Stimulated activated CD4-positive, alpha-beta T cell treated with anti-CD3 and anti-CD28 coated beads, Interleukin-15, amount 100 ng/mL, for 48 hours (primary cell): Measurements from ENCODE around the gene GABRA4.

Experiments used
- DNase-seq, 2 donors: peaks; one replicate each; pipeline ENCODE4 v3.0.0-alpha.2; 2020; ENCODE audit warnings: low read depth in 2 of 2

Gene GABRA4

GRCh38 chr4:46979283-46979682 lies 14.1 kb downstream of the GABRA4 start:
- DNase-seq, result no peak

GRCh38 chr4:46977245-46977644 lies 16.1 kb downstream of the GABRA4 start:
- DNase-seq, result no peak

GRCh38 chr4:46975812-46976553 lies 17.4 kb downstream of the GABRA4 start:
- DNase-seq, result no peak

GRCh38 chr4:46974891-46975543 lies 18.4 kb downstream of the GABRA4 start:
- DNase-seq, result no peak

- no peak for DNase-seq
Measured at GRCh38 chr4:46968847-46969246, 24.5 kb downstream of the GABRA4 start.

- no peak for DNase-seq
Measured at GRCh38 chr4:46967631-46968030, 25.8 kb downstream of the GABRA4 start.

GRCh38 chr4:46958742-46959488 lies 34.5 kb downstream of the GABRA4 start:
- DNase-seq, result no peak

- no peak for DNase-seq
Measured at GRCh38 chr4:46956451-46956850, 36.9 kb downstream of the GABRA4 start.

- no peak for DNase-seq
Measured at GRCh38 chr4:46955601-46956000, 37.8 kb downstream of the GABRA4 start.

- no peak for DNase-seq
Measured at GRCh38 chr4:46954643-46955042, 38.7 kb downstream of the GABRA4 start.

GRCh38 chr4:46953564-46953963 lies 39.8 kb downstream of the GABRA4 start:
- DNase-seq, result no peak

- no peak for DNase-seq
Measured at GRCh38 chr4:46952451-46952850, 40.9 kb downstream of the GABRA4 start.

- no peak for DNase-seq
Measured at GRCh38 chr4:46950826-46951225, 42.6 kb downstream of the GABRA4 start.

GRCh38 chr4:46949822-46950221 lies 43.6 kb downstream of the GABRA4 start:
- DNase-seq, result no peak

- no peak for DNase-seq
Measured at GRCh38 chr4:46947541-46947940, 45.8 kb downstream of the GABRA4 start.

- DNase-seq, result no peak
Measured at GRCh38 chr4:46946919-46947536, 46.4 kb downstream of the GABRA4 start.

GRCh38 chr4:46945062-46945461 lies 48.3 kb downstream of the GABRA4 start:
- no peak for DNase-seq

- DNase-seq, result no peak
Measured at GRCh38 chr4:46944345-46944744, 49.0 kb downstream of the GABRA4 start.

GRCh38 chr4:46937493-46937892 lies 55.9 kb downstream of the GABRA4 start:
- DNase-seq, result no peak

- DNase-seq, result no peak
Measured at GRCh38 chr4:46934726-46935125, 58.7 kb downstream of the GABRA4 start.

GRCh38 chr4:46933686-46934085 lies 59.7 kb downstream of the GABRA4 start:
- DNase-seq, result no peak

- peak in 1 of 2 donors; percentile 1 for DNase-seq
Measured at GRCh38 chr4:46931981-46932380, 61.4 kb downstream of the GABRA4 start.
